Stimulated activated CD8-positive, alpha-beta memory T cell treated with anti-CD3 and anti-CD28 coated beads, Interleukin-2, amount 100 ng/mL, for 1 hour (primary cell): Measurements from ENCODE around the gene MOGAT3.

Source experiments
- DNase-seq, 2 donors: peaks; one replicate each; pipeline ENCODE4 v3.0.0-alpha.2; 2020; ENCODE audit warnings: low read depth in 2 of 2

MOGAT3 gene

GRCh38 chr7:101160910-101161309 lies 39.9 kb downstream of the MOGAT3 start:
- no peak for DNase-seq

DNA sequence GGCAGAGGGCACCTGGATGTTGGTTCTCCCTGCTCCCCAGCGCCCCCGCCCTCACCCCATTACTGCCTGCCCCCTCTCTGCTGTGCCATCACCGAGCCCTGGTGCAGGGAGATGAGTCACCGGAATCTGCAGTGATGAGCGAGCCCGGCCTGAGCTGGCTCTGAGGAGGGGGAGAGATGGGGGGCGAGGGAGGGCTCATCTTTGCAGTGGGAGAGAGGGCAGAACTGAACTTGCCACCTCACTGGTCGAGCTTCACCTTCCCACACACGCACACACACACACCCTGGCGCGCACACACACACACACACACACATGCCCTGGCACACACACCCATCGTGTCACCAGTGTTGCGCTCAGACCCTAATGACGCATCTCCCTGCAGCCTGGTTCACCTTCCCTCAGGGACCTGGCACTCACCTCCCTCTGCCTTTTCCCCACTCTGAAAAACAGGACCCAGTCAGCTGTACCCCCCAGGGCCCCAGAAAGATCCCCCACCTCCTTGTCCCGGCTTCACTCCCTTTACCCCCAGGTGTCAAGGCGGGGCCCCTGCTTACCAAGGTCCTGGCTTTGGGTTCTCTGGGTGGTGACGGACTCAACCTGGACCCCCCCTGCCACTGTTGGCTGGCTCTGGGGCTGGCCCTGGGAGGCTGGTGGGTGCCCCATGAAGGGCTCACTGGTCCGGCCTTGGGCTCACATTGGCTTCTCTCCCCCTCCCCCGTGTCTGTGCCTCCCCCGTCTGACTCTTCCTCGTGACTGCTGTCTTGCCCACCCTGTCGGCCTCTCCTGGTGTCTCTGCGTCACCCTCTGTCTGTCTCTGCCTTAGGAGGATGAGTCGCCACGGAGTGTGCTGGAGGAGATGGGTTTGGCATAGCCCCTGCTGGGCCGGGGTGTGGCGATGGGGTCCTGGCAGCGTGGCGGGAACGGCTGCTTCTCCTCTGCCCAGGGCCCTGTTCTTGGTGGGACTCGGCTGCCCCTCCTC lies 40.9 kb downstream of the MOGAT3 start:
- DNase-seq: no peak

DNA sequence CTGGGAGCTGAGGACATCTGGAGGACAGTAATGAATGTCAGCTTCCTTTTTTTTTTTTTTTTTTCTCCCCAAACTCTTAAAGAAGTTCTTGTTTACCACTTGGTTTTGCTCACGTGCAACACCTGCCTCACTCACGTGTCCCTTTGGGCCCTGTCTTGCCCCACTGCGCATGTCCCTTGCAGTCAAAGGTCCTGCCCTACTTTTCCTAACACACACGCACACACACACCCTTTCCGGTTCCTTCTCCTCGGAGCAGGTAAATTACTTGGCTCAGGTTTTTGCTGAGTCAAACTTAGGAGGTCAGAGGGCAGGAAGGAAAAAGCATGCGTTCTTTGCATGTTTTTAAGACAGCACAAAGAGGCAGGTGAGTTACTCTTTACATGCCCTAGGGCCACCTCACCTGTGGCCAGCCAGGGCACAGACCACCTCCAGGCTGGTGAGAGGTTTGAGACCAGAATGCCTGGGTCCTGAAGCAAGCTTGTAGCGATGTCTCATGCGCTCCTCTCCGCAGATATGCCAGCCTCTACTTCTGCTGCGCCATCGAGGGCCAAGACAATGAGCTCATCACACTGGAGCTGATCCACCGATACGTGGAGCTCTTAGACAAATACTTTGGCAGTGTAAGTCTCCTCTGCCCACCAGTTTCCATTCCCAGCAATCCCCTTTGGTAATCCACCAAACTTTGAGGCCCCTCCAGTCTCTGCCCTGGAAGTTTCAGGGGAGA lies 43.8 kb downstream of the MOGAT3 start:
- DNase-seq: no peak

DNA sequence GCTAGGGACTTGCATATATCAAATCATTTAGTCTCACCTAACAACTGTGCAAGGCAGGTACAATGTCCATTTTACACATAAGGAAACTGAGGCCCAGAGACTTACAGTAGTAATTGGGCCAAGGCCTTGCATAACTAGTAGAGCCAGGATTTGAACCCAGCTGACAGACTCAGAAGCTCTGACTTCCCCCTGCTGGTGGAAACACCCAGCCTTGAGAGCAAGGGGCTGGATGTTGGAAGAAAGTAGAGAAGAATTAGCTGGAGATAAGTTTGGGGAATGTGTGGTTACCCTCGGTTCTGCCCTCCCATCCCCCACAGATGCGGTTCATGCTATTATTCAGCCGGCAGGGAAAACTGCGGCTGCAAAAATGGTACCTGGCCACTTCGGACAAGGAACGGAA lies 44.6 kb downstream of the MOGAT3 start:
- DNase-seq: no peak

DNA sequence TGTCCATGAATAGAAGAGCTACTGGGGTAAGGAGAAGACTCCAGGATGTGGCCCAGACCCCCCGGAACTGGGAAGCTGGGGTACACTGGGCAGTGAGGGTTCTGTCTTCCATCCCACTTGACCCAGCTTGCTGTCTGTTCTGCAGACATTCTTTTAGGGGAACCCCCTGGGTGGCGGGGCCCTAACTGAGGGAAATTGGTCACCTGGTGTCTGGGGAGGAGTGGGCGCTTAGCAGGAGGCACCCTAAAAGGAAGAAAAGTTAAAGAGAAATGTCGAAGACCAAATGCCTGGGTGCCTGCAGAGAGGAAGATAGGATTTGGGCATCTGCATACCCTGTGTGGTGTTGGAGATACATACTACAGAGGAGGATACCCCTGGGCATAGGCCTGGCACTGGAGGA lies 45.5 kb downstream of the MOGAT3 start:
- no peak for DNase-seq

DNA sequence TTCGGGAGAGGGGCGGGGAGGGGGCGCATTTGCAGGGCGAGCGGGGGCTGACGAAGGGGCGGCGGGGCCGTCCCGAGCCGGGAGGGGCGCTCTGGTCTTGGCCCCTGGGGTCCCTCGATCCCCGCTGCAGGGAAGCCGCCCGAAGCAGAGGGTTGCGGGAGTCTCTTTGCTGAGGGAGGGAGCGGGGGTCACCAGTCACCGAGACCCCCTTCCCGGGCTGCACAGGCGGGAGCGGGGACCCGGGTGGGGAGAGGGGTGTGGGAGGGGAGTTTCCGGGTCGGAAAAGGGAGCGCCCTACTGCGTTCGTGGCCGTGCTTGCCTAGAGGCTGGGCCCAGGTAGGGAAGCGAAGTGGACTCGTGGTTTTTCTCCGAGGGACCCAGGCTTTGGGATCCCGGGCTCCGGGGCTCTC lies 46.1 kb downstream of the MOGAT3 start:
- DNase-seq: no peak

GRCh38 chr7:101153969-101154692 lies 46.7 kb downstream of the MOGAT3 start, which contains the start of gene AP1S1:
Gene AP1S1, plus strand, starts transcription at chr7:101154476. Its CDS starts 39 bp downstream, at chr7:101154515.
- peak; percentile 72 to 83 for DNase-seq

DNA sequence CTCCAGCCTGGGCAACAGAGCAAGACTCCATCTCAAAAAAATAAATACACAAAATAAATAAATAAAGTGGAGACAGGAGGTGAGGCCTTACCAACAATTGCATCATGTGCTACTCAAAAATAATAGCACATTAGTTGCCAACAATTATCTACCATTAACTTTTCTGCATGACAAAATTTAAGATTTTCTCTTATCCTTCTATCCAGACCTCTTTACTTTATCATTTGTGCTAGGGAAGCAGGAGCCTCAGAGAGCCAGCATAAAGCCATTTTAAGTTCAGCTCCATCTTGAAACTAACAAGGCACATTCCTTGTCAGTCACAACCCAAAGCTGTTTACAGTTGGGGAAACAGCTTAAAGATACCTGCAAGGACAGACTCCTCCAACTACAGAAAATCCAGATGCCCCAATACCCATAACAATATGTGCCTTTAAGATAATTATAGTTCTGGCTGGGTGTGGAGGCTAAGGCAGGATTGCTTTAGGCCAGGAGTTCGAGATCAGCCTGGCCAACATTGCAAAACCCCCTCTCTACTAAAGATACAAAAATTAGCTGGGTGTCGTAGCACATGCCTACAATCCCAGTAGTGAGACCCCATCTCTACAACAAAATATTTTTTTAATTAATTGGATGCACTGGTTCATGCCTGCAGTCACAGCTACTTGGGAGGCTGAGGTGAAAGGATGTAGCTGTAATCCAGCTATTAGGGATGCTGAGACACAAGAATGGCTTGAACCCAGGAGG lies 48.8 kb downstream of the MOGAT3 start:
- no peak for DNase-seq
